GM21737 (cell line): ENCODE measurements around the gene ADGRA1.
"Not testable (repeated sequence)": the region's sequence is repeated elsewhere in the genome, so short reads cannot be mapped to it uniquely, and the experiment has no call there.

Source experiments
- ATAC-seq: cut with Tn5 transposase; IDR thresholded peaks from one replicate; pipeline ENCODE4 v1.9.1; 2021; ENCODE audit warnings: mild to moderate bottlenecking, moderate library complexity; ENCODE audit not compliant: unreplicated experiment

ADGRA1 gene

GRCh38 chr10:133126431-133127290 is 38.9 kb downstream of the ADGRA1 start:
- no peak for ATAC-seq

- no peak for ATAC-seq
These were observed 39.8 kb downstream of the ADGRA1 start for GRCh38 chr10:133127291-133128125.

GRCh38 chr10:133128126-133129070 is 40.7 kb downstream of the ADGRA1 start:
- no peak for ATAC-seq

GRCh38 chr10:133129071-133129858 is 41.5 kb downstream of the ADGRA1 start:
- ATAC-seq: no peak

- ATAC-seq: no peak
These were observed 42.3 kb downstream of the ADGRA1 start for GRCh38 chr10:133129859-133130495.

GRCh38 chr10:133130602-133131001 is 42.9 kb downstream of the ADGRA1 start:
- ATAC-seq: no peak

- ATAC-seq: no peak
These were observed 43.3 kb downstream of the ADGRA1 start for GRCh38 chr10:133131053-133131452.

GRCh38 chr10:133131734-133132472 is 44.2 kb downstream of the ADGRA1 start:
- ATAC-seq: no peak

GRCh38 chr10:133132473-133133291 is 45.0 kb downstream of the ADGRA1 start:
- ATAC-seq: no peak

- ATAC-seq: no peak
These were observed 45.9 kb downstream of the ADGRA1 start for GRCh38 chr10:133133471-133134231.

GRCh38 chr10:133134411-133135115 is 46.8 kb downstream of the ADGRA1 start:
- no peak for ATAC-seq

GRCh38 chr10:133135116-133135465 is 47.4 kb downstream of the ADGRA1 start:
- no peak for ATAC-seq

- not testable (repeated sequence) for ATAC-seq
These were observed 49.9 kb downstream of the ADGRA1 start for GRCh38 chr10:133137486-133138145.

GRCh38 chr10:133139551-133140065 is 51.9 kb downstream of the ADGRA1 start:
- no peak for ATAC-seq

- ATAC-seq: no peak
These were observed 52.9 kb downstream of the ADGRA1 start for GRCh38 chr10:133140417-133141143.
